ENCODE results near the gene TOMM7.

DNA sequence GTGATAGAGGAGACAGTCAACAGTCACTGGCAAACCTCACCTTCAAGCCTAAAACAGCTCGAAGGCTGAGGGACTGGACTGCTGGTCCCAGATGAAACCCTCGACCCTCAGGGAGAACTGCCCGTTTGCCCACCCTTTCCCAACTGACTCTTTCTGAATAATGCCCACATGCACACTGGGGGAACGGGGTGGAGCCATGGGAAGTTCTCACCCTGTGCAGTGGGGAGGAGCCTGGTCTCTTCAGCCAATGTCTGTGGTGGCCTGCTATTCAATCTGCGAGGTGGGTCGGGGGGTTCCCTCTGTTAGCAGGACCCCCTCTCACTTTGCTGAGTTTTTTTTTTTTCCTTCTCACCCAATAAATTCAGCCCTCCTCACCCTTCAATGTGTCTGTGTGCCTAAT lies 14.5 kb downstream of the TOMM7 start:
- TF ChIP-seq, protein P1, sequence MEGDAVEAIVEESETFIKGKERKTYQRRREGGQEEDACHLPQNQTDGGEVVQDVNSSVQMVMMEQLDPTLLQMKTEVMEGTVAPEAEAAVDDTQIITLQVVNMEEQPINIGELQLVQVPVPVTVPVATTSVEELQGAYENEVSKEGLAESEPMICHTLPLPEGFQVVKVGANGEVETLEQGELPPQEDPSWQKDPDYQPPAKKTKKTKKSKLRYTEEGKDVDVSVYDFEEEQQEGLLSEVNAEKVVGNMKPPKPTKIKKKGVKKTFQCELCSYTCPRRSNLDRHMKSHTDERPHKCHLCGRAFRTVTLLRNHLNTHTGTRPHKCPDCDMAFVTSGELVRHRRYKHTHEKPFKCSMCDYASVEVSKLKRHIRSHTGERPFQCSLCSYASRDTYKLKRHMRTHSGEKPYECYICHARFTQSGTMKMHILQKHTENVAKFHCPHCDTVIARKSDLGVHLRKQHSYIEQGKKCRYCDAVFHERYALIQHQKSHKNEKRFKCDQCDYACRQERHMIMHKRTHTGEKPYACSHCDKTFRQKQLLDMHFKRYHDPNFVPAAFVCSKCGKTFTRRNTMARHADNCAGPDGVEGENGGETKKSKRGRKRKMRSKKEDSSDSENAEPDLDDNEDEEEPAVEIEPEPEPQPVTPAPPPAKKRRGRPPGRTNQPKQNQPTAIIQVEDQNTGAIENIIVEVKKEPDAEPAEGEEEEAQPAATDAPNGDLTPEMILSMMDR (conservative IDR thresholded peaks at IDR 0.05) = no peak
- TF ChIP-seq ZFX (IDR thresholded peaks at IDR 0.05) = no peak
